Neural progenitor cell (in vitro differentiated cells): ENCODE measurements around the gene ANKRD30A. TPM values are rescaled to one million over a fixed set of nuclear protein-coding genes. Genes with fewer than 3 reads are reported as not detected.

Experiments
- DNase-seq: peaks from one replicate; pipeline ENCODE4 v3.0.0-alpha.2; 2016; ENCODE audit warnings: low spot score
- H2AFZ ChIP-seq: fragments of 200-600 bp; sonication (generic); replicated peaks from 2 replicates; pipeline ENCODE4 v1.6.1; 2016; ENCODE audit warnings: antibody characterized with exemption
- H3F3A ChIP-seq: fragments of 200-600 bp; sonication (generic); 2 replicates; pipeline ENCODE4 v1.6.1; 2016; ENCODE audit warnings: antibody characterized with exemption, low read depth
- H3K27ac ChIP-seq: fragments of 200-600 bp; sonication (generic); 2 replicates; pipeline ENCODE4 v1.5.1; 2016; ENCODE audit warnings: mild to moderate bottlenecking
- H3K27me3 ChIP-seq: fragments of 200-600 bp; sonication (generic); 2 replicates; pipeline ENCODE4 v1.6.1; 2016; ENCODE audit warnings: mild to moderate bottlenecking, moderate library complexity
- H3K36me3 ChIP-seq: fragments of 200-600 bp; sonication (generic); 2 replicates; pipeline ENCODE4 v1.5.1; 2016
- H3K4me1 ChIP-seq: fragments of 200-600 bp; sonication (generic); 2 replicates; pipeline ENCODE4 v1.6.1; 2016; ENCODE audit warnings: mixed run types
- H3K4me2 ChIP-seq: fragments of 200-600 bp; sonication (generic); 2 replicates; pipeline ENCODE4 v1.6.1; 2016
- H3K4me3 ChIP-seq: fragments of 200-600 bp; sonication (generic); 2 replicates; pipeline ENCODE4 v1.5.1; 2016
- H3K79me2 ChIP-seq: fragments of 200-600 bp; sonication (generic); 2 replicates; pipeline ENCODE4 v1.6.1; 2016; ENCODE audit warnings: low read depth
- H3K9ac ChIP-seq: fragments of 200-600 bp; sonication (generic); 2 replicates; pipeline ENCODE4 v1.6.1; 2016
- H3K9me3 ChIP-seq: fragments of 200-600 bp; sonication (generic); 2 replicates; pipeline ENCODE4 v1.5.1; 2016; ENCODE audit warnings: low read depth
- H4K20me1 ChIP-seq: fragments of 200-600 bp; sonication (generic); 2 replicates; pipeline ENCODE4 v1.6.1; 2016; ENCODE audit warnings: low read depth
- H3K27ac Mint-ChIP-seq: 3 replicates; pipeline ENCODE4 v1.8.0; 2021; ENCODE audit warnings: mixed read lengths
- H3K27me3 Mint-ChIP-seq: 2 replicates; pipeline ENCODE4 v1.8.0; 2022; ENCODE audit warnings: low read depth, mild to moderate bottlenecking, inconsistent platforms, moderate library complexity, mixed read lengths; ENCODE audit not compliant: insufficient read depth
- H3K36me3 Mint-ChIP-seq: 3 replicates; pipeline ENCODE4 v1.8.0; 2021; ENCODE audit warnings: mixed read lengths
- H3K4me1 Mint-ChIP-seq: 3 replicates; pipeline ENCODE4 v1.8.0; 2021; ENCODE audit warnings: mixed read lengths
- H3K4me3 Mint-ChIP-seq: 3 replicates; pipeline ENCODE4 v1.8.0; 2021; ENCODE audit warnings: mild to moderate bottlenecking, moderate library complexity, mixed read lengths
- H3K9me3 Mint-ChIP-seq: 3 replicates; pipeline ENCODE4 v1.8.0; 2020; ENCODE audit warnings: mixed read lengths
- CTCF ChIP-seq: fragments of 200-600 bp; sonication (generic); IDR thresholded peaks from 2 replicates; pipeline ENCODE4 v1.5.1; 2017; ENCODE audit warnings: antibody characterized with exemption, mild to moderate bottlenecking
- EZH2 ChIP-seq: fragments of 200-600 bp; sonication (generic); IDR thresholded peaks from 2 replicates; pipeline ENCODE4 v1.6.1; 2017; ENCODE audit warnings: antibody characterized with exemption, mild to moderate bottlenecking, moderate library complexity
- EZH2phosphoT487 ChIP-seq: fragments of 200-600 bp; sonication (generic); IDR thresholded peaks from 2 replicates; pipeline ENCODE4 v1.6.1; 2017; ENCODE audit warnings: antibody characterized with exemption
- total RNA-seq: library from RNA; depleted of rRNA; stranded (reverse); fragments of >200 nt; gene quantifications from 2 replicates; pipeline ENCODE4 v1.2.3, GENCODE V29; 2015; ENCODE audit warnings: low replicate concordance

The ANKRD30A gene
- total RNA-seq, 1 donor from 2014 or later = not detected

- Mint-ChIP-seq H3K4me3 (no peak overlapping the region), H3K9me3 (peaks cover 2% of the 10 kb centered on the region), H3K4me1 (no peaks in the 10 kb centered on the region), H3K27ac (no peak overlapping the region), H3K27me3 (no peaks in the 10 kb centered on the region), H3K36me3 (no peaks in the 10 kb centered on the region)
- H3K27me3 ChIP-seq = no peaks in the 10 kb centered on the region
- no peak overlapping the region for H3K27ac ChIP-seq
- no peak overlapping the region for H3K9ac ChIP-seq
- H3K4me1 ChIP-seq = no peaks in the 10 kb centered on the region
- no peaks in the 10 kb centered on the region for H3K36me3 ChIP-seq
- H3K79me2 ChIP-seq = no peaks in the 10 kb centered on the region
- H3K9me3 ChIP-seq = peaks cover 37% of the 10 kb centered on the region
- no peak for DNase-seq
- H4K20me1 ChIP-seq = no peaks in the 10 kb centered on the region
- no peak for TF ChIP-seq EZH2phosphoT487
- no peak for TF ChIP-seq EZH2
- no peak for TF ChIP-seq CTCF
- H3F3A ChIP-seq = no peaks in the 10 kb centered on the region
- no peak overlapping the region for H3K4me3 ChIP-seq
- H2AFZ ChIP-seq = no peak overlapping the region
- H3K4me2 ChIP-seq = no peak overlapping the region
These were observed 99.8 kb downstream of the ANKRD30A start for GRCh38 chr10:37225163-37225562.

GRCh38 chr10:37226524-37226923 is 101.1 kb downstream of the ANKRD30A start:
- H2AFZ ChIP-seq = no peak overlapping the region
- H3K27me3 ChIP-seq = no peaks in the 10 kb centered on the region
- no peaks in the 10 kb centered on the region for H3K79me2 ChIP-seq
- Mint-ChIP-seq H3K4me1 (no peaks in the 10 kb centered on the region), H3K36me3 (no peaks in the 10 kb centered on the region), H3K27me3 (no peaks in the 10 kb centered on the region), H3K9me3 (peaks cover 2% of the 10 kb centered on the region), H3K27ac (no peak overlapping the region), H3K4me3 (no peak overlapping the region)
- H3K4me1 ChIP-seq = no peaks in the 10 kb centered on the region
- no peak for TF ChIP-seq EZH2
- TF ChIP-seq CTCF = no peak
- no peak for TF ChIP-seq EZH2phosphoT487
- no peaks in the 10 kb centered on the region for H3F3A ChIP-seq
- no peaks in the 10 kb centered on the region for H3K36me3 ChIP-seq
- no peak overlapping the region for H3K4me2 ChIP-seq
- H3K9me3 ChIP-seq = peaks cover 41% of the 10 kb centered on the region
- H3K4me3 ChIP-seq = no peak overlapping the region
- H4K20me1 ChIP-seq = no peaks in the 10 kb centered on the region
- DNase-seq = no peak
- no peak overlapping the region for H3K27ac ChIP-seq
- no peak overlapping the region for H3K9ac ChIP-seq

GRCh38 chr10:37234692-37235091 is 109.3 kb downstream of the ANKRD30A start:
- H3K79me2 ChIP-seq = no peaks in the 10 kb centered on the region
- no peaks in the 10 kb centered on the region for H3K4me1 Mint-ChIP-seq
- no peak overlapping the region for H3K4me2 ChIP-seq
- H4K20me1 ChIP-seq = no peaks in the 10 kb centered on the region
- no peak for DNase-seq
- H3F3A ChIP-seq = no peaks in the 10 kb centered on the region
- H3K27ac Mint-ChIP-seq = no peak overlapping the region
- peaks cover 3% of the 10 kb centered on the region for H3K36me3 ChIP-seq
- no peak for TF ChIP-seq EZH2
- no peak for TF ChIP-seq CTCF
- no peak for TF ChIP-seq EZH2phosphoT487
- H3K4me3 Mint-ChIP-seq = no peak overlapping the region
- no peak overlapping the region for H3K27ac ChIP-seq
- H3K36me3 Mint-ChIP-seq = no peaks in the 10 kb centered on the region
- H3K9ac ChIP-seq = no peak overlapping the region
- H3K27me3 Mint-ChIP-seq = no peaks in the 10 kb centered on the region
- H3K27me3 ChIP-seq = no peaks in the 10 kb centered on the region
- H3K9me3 ChIP-seq = peaks cover 51% of the 10 kb centered on the region
- H3K4me1 ChIP-seq = no peaks in the 10 kb centered on the region
- H3K4me3 ChIP-seq = no peak overlapping the region
- peaks cover 6% of the 10 kb centered on the region for H3K9me3 Mint-ChIP-seq
- no peak overlapping the region for H2AFZ ChIP-seq
